Measurements from ENCODE around the gene CEBPE.

Gene CEBPE

DNA sequence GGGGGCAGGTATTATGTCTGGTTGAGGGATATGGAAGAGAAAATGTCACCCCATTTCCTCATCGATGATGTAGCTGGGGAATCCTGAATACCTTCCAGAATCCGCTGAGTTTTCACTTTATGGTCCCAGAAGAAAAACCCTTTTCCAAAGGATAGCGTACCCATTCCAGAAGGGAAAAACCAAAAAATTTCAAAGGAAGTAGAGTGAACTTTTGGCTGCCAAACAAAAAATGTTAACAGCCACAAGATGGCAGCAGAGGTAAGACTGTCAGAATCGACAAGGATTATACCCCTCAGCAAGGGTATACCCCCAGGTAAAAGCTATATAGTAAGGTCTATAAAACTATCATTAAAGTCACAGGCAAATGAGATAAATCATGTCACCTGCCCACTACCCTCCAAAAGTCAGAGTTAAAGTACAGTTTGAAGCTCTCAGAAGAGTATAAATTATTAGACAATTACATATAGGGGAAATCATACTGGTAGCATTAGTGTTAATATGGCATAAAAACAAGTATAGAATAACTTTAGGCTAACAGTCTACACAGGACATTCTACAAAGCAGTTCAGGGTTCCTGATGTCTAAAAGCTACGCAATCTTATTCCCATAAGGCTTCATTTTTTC lies 42.2 kb downstream of the CEBPE start:
- no peak for DNase-seq (ENCODE audit: low read depth)

DNA sequence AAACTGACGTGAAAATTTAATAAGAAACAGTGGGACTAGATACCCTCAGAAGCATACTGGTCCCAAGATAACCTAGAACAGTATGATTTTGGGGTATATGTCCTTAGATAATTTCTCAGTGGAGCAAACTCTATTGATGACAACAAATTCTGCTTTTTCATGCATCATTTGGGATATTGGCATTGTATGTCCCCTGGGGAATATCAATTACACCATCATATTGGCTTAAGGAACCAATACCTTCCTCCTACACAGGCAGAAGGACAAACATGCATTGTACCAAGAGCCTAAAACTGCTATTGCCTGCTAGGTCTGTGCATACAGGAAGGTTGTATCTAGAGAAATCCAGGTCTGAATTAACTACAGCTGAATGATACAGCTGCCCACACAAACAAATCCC lies 44.1 kb downstream of the CEBPE start:
- no peak for DNase-seq (ENCODE audit: low read depth)

DNA sequence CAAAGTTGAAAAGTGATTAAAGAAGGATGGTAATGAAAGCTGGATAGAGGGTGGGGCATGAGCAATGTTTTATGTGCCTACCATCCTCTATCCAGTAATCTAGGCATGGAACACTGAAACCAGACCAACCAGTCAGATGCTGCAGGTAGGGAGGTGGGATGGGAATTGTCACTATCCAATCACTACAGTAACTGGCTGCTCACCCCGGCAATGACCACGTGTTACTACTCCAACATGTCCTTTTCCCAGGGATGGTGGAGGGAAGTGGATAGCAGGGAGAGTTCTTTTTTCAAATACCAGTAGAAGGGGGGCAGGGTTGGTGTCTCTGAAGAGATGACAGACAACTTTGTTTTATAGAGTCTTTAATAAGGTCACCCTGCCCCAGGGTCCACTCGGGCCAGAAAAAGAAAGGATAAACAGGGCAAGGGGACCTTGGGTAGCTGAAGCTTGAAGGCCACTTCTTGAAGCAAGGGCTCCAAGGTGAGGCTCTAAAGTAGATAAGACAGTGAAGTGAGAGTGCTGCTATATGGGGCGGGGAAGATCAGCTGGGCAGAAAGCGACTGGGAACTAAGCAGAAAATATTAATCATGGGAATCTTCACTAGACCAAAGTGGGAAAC lies 47.0 kb downstream of the CEBPE start:
- DNase-seq (ENCODE audit: low read depth), result no peak

DNA sequence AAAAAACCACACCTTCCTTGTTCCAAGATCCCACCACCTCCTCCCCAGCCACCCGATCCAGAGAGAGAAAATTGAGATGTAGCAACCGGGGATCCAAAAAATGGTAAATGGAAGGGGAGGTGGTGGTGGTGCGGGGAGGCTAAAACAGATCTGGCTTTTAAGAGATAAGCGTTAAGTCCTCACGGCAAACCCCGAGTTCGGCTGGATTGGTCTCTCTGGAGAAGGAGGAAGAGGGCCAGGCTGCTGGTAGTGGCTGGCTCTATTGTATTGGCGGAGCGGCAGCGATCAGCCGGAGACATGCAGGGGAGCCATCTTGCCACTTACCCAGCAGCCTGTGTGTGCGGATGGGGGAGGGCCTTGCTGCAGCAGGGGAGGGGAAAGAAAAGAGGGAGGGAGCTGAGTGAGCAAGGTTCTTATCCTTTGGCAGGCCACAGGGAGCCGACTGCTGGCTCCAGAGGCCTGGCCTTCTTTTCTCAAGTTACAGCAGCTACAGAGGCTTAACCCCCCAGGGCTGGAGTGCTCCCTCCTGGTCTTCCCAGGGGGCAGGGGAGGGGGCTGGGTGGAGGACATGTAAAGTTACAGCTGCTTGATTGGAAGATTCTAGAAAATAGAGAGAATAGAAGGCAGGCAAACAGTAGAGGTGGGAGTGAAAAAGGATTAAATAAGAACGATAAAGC lies 47.7 kb downstream of the CEBPE start:
- DNase-seq (ENCODE audit: low read depth), result peak; percentile 71

DNA sequence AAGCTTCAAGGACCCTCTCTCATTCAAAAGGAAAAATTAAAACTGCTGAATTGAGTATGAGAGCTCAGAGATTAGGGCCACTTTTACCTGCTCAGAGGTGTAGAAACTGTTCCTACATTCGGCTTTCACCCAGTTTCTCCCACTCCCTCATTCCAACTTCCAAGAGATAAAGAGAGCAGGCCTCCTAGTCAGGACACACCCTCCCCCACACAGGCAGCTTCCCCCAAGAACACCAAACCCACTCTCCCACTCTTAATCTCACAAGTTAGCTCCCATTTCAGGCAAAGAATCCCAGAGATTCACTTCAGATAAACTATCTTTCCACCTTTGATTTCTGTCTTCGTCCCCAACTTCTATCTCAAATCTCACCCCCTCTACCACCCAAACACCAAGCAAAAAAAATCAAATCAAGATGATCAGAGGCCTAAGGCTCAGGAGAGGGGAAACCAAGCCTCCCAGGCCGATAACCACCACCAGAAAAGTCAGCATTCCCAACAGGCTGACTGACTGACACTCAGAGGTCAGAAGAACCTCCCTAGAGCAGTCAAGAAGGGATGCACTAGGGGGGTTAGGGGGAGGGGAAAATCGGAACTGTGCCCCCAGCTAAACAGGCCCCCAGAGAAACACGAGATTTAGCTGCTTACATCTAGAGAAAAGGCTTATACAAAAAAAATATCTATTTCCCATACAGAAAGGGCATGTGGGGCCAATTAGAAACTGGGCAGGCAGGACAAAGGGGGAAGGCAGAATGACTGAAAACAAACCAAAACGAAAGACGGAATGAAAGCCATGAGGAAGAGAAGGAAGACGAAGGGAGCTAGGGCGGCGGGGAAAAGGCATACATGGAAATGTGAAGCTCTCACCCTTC lies 48.6 kb downstream of the CEBPE start:
- no peak for DNase-seq (ENCODE audit: low read depth)

DNA sequence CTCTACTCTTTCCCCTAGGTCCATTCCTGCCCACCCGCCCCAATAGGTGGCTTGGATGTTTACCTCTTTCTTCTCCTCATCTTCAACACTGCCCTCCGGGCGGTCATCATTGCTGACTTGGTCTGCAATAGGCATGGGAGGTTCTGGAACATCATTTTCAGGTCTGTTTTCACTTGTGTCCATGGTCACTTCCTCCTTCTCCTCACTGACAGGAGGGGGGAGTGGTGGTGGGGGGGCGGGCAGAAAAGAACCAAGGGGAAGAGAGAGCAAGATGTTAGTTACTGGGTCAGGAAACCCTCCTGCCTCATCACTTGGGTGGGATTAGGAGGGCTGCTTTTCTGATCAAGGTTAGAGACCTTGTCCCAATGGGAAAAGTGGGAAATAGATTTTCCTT lies 49.6 kb downstream of the CEBPE start:
- no peak for DNase-seq (ENCODE audit: low read depth)

DNA sequence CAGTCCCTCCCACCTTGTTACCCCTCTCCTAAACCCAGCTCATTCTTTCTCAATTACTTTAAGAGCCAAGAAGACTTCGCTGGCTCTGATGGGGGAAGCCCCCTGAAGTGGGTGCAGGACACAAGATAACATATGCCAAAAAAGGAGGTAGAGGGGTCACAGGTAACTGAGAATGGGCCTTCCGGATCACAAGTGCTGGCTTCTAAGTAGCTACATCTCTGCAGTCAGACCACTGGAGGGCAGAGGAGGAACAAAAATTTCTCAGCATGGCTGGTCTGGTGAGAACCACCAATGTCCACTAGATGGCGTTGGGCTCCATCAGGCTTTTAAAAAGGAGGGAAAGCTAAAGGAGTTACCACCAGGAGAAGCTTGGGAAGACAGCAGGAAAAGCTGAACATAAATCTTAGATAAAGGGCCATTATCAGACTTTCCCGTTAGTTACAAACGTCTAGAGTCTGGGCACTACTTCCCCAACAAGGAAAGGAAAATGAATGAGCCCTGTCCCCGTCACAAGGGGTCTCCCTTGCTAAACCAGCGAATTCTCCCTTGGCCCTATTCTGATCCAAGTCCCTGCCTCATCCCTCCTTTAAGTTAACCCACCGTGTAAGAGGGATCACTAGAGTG lies 50.2 kb downstream of the CEBPE start:
- DNase-seq (ENCODE audit: low read depth), result peak; percentile 90

DNA sequence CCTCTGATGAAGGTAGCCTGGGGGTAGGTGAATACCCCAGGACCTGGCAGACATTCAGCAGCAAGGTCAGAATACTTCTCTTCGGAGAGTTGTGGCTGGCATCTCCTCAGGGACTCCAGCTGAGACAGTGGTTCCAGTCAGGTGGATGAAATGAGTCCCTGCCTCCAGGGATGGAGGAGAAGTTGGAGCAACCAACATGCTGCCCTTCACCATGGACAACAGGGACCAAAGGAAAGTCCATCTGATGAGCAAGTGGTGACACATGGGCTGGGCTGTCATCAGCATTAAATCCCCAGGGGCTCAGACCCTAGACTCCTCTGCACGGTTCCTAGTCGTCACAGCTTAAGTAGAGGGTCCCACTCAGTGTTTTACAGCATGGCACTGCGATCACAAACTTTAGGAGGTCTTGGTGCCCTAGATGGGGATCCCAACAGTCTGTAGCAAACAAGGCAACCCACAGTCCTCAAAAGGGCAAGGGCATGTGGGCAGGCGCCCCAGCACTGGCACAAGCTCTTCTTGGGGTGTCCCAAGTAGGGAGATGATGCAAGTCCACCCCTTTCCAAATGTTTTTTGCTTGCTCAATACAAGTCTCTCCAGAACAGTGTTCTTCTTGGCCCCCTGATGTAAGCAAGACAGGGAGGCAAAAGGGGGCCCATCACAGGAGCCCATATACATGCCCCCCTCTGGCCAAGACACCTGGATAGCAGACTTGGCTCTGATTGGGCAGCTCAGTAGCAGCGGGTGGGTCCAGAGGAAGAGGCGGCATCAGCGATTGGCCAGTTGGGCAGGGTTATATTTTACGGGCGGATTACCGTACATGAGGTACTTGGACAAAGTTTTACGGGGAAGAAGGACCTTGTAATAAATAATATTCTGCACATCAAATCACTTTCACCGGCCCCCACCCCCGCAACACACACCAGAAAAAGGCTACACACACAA lies 50.9 kb downstream of the CEBPE start:
- DNase-seq (ENCODE audit: low read depth), result no peak
